NCI-H128 (cell line): ENCODE data around the gene SOX1.

Experiments used
- DNase-seq: peaks from one replicate; lab custom pipeline; 2025; ENCODE audit not compliant: unreplicated experiment; lab: John Stamatoyannopoulos, UW

The SOX1 gene

DNA sequence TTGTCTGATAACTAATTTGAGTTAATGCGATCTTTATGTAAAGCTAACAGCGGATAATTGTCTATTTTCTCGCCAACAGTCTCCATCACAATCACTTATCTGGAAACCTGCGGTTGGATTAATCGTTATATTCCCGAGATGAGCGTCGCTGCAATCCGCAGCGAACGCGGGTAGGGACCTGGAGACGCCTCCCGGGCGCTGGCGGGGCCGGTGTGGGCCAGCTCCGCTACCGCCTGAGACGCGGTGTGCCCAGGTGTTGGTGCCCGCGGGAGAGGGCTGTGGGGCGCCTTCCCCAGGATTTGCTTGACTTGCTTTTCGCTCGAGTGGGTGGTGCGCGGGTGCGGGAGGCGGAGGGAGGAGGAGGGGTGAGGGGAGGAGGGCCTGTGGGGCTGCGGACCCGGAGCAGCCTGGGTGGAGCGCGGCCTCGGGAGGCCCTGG lies 38.3 kb downstream of the SOX1 start:
- no peak for DNase-seq

DNA sequence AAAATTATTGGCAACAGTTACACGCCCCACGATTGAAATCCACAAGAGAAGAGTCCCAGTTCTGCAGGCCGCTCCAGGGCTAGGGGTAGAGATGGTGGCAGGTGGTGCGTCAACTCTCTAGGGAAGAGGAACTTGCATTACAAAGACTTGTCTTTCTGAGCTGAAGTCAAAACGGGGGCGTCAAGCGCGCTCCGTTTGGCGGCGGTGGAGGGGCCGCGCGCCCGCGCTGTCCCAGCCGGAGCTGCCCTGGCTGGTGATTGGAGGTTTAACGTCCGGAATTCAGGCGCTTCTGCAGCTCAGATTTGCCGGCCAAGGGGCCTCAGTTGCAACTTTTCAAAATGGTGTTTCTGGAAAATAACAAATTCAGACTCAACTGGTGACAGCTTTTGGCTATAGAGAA lies 38.9 kb downstream of the SOX1 start:
- DNase-seq, result no peak

DNA sequence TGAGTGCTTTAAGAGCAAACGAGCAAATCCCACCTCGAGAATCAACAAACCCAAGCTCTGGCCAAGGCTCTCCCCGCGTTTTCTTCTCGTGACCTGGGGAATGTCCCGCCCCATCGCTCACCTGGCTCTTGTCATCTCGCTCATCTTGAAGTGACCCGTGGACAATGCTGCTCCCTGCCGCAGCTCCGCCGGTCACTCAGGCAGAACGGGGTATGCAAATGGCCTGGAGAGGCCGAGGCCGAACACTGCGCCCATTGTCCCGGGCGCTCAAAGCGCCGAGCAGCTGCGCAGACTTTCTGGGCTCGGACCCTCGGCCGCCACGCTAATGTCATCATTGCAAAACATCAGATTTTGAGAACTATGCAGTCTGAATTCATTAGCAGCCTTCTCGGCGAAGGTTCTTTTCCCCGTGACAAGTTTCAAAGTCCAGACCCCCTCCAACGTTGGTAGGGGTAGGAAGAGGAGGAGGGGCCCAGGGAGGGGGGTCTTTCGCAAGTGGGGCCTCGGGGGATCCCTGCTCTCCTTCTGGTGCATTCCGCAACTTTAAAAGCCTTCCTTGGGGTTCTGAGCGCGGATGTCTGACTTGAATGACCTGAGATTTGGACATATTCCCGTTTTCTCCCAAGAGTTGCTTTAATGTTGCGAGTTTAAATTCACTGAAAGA lies 39.7 kb downstream of the SOX1 start:
- DNase-seq, result no peak

DNA sequence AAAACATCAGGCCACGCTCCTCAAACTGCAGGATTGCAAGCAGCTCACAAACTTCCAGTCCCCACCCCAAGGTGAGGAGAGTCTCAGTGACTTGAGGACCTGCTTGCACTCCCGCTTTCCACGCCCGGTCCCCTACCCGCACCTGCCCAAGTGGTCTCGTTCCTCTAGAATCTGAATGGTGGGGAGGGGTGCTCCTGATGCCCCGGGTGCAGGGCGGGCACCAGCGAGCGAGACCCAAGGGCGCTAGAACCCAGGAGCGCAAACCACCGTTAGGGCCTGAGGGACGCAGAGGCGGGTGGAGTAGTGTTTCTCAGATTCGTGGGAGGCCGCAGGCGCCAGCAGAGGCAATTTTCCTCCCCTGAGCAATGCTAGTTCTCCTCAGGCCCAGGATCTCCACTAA lies 40.3 kb downstream of the SOX1 start:
- DNase-seq, result no peak

DNA sequence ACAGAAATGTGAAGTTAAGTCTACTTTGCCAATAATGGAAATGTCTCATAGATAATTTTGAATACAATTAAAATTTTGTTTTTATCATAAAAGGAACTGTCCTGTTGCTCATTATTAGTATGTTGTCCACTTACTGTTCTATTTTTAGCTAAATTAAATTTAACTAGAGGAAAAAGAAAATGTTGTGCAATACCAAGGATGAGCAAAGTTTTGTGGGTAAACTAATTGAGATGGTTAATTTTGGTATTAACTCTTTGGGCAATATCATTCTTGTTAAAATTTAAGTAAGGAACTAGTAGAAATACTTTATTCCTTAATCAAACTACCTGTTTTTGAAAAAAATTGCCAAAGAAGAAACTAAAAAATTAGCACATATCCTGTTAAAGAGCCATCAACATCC lies 43.5 kb downstream of the SOX1 start:
- DNase-seq, result no peak

DNA sequence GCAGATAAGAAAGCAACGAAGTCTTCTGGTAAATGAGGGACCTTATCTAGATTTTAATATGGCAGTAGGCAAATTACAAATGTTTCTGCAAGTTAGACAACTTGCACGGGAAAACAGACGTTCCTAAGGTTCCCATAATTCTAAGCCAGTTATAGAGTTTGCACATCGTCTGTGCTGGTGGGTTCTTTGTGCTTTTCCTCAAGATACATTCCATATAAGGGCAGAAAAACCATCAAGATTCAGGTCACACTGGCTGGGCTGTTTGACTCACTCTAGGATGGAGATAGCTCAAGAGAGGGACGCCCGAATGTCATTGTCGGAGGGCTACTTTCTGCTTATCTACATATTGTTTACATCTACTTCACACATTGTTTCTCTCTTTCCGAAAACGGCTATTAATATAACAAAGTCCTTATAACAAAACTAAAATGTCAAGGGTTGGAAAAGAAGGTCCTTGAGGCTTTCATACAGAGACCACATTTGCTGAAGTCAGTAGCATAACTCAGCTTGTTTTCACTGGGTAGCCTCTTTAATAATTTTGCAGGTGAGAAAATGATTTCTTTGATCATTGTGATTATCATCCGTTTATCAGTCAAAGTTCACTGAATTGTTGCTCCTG lies 44.4 kb downstream of the SOX1 start:
- DNase-seq, result no peak

DNA sequence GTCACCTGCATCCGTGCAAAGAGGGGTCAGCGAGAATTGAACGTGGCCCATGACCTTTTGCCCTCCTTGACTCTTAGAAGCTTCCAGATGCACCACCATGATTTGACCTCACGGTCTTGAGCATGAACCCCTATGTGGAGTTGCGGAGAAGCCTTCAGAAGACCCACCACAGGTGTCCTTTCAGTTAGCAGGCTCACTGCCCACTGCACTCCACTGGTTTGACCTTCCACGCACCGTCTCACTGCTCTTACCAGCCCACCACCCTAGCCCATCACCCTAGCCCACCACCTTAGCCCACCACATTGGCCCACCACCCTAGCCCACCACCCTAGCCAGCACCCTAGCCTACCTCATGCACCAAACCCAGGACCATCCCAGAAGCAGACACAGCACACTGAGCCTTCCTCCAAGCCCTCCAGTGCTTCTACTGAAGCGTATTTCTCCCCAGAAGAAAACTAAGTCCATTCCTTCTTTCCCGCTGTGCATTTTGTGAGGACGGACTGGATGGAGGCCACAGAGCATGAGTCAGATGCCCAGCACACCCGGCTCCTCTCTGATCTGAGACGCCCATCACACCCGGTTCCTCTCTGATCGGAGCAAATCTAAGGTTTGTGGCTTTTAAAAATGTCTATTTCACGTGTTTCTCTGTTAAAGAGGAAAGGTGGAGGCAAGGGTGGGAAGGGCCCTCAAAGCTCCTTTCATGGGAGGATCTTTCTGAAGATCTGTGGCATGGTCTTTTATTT lies 45.8 kb downstream of the SOX1 start:
- DNase-seq, result no peak

DNA sequence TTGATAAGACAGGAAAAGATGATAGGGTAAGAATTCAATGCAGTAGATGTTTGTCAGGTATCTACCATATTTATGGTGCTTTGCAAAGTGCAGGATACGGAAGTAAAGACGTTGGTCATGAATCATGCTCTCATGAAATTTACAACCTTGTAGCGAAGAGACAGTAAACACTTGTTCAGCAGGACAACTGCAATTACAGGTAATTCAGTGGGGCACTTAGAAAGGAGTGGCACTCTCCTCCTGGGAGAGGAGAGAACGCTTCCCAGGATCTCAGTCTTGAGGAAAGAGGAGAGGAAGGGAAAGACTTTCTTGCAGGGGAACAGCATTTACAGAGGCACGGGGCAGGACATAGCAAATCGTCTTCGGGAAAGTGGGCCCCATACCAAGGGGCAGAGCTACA lies 46.4 kb downstream of the SOX1 start:
- no peak for DNase-seq

DNA sequence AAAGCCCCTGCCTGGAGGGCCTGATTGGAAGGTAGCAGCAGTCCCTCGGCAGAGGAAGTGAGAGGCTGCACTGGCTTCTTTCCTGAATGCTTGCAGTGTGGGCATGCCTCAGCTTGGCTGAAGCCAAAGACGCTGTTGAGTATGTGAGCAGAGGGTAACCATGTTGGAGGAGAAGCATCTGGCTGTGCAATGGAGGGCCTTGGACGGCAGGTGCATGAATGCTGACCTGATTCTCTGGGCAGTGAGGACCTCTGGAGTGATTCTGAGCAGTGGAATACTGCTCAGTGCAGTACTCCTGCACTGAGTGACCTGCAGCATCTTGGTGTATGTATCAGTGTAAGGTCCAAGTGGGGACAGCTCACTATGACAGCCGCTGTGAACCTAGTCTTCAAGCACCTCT lies 46.9 kb downstream of the SOX1 start:
- no peak for DNase-seq

DNA sequence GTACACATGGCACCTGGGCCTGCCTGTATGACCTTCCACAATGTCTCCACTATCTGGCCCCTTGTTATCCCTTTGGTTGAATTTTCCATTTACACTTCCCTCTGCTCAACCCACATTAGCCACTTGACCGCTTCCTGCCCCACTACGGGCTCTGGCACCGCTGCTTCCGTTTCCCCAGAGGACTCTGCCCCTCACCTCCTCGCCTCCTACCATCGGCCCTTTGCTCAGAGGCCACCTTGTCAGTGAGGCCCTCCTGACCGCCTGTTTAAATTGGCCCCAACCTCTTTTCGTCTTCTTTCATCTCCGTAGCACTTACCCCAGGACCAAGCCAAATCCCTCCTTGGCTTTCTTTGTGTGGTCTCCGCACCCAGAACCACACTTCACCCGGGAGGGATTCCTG lies 47.4 kb downstream of the SOX1 start:
- DNase-seq, result no peak

DNA sequence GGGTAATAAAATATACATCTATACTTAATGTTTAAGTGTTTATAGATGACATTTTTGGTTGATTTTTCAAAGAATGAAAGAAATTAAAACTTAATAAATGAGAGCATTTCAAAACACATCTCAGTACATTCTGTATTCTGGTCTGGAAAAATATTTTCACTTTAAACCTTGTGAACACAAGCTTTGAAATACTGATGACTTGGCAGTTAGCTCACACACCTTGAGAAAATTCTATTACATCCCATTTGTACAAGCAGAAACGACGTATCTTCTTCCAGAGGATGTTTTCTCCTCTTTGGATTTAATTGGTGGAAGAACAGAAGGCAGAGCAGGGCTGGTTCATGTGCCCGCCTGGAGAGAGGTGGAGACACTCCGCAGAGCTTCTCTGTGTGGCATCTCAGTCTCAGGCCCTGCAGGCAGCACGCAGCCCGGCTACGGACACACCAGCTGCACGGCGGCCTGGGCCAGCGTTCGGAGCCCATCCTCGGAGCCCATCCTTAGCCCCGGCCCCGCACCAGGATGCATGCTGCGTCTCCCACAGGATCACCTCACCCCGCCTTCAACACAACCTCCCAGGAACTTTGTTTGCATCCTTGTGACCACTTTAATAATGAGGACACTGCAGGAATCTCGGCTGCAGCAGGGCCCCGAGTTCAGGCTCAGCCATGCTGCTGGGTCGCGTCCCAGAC lies 48.6 kb downstream of the SOX1 start:
- DNase-seq, result no peak

DNA sequence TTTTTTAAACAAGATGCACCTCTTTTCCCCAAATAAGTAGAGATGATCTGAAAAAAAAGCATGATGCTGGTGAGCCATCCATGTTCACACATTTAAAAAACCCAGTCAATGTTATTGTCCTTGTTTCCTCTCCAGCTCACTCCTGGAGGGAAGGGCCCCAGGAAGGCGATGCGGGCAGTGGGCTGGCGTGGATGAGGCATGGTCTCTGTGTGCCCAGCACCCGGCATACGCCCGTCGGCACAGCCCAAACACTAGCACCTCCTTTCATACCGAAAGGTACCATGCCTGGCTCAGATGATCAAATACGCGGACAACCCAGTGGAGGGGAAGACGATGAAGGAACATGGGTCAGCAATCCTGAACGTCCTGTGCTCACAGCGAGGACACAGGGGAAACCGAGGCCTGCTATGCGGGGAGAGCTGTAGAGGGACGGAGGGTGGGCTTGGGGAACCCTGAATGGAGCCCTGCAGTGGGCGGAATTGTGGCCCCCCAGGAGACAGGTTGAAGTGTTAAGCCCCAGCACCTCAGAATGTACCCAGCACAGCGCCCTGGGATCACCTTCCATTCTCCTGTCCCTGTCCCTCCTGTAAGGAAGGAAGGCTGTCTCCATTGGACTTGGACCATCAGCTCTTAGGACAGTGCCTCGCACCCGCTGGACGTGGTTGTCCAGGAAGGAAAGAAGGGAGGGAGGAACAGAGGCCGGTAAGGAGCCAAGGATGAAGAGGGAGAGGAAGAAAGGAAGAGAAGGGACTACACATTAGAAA lies 49.4 kb downstream of the SOX1 start:
- DNase-seq, result no peak

DNA sequence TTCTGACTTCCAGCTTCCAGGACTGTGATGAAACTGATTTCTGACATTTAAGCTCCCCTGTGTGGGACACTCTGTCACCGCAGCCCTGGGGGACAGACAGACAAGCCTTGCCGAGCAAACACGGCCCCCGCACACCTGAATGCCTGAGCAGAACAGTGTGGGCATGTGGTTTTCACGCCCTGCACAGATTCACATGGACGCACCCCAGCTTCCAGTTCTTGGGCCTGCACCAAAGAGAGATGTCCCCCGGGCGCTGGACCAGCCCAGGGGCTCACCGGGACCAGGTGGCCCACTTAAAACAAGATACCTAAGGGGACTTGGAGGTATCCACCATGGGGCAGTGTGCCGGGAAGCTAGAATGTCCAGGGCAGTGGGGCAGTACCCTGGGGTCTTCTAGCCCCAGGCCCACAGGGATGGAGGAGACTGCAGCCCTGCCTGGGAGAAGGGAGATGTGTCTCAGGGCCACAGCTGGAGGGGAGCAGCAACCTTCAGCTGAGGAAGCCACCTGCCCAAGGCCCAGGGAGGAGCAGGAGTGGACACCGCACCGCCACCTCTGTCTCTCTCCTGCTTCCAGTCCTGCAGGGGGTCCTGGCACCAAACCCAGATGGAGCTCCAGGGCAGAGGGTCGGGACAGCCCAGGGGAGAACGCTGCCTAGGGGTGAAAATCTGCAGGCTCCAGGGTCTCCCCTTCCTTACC lies 50.5 kb downstream of the SOX1 start:
- no peak for DNase-seq

DNA sequence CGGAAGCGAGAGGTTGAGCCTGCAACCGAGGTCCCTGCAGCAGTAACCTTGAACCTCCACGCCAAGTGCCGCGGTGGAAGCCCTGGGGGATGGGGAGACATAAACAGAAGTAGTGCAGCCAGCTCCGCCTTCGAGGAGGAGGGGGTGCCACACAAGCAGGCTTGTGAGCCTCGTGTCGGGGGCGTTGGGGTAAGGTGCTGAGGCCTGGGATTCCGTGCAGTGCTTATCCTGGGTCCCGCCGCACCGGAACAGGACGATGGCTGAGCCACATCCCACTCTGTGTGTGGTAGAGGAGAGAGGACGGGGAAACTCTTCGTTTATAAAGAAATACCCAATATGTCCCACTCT lies 51.0 kb downstream of the SOX1 start:
- no peak for DNase-seq

DNA sequence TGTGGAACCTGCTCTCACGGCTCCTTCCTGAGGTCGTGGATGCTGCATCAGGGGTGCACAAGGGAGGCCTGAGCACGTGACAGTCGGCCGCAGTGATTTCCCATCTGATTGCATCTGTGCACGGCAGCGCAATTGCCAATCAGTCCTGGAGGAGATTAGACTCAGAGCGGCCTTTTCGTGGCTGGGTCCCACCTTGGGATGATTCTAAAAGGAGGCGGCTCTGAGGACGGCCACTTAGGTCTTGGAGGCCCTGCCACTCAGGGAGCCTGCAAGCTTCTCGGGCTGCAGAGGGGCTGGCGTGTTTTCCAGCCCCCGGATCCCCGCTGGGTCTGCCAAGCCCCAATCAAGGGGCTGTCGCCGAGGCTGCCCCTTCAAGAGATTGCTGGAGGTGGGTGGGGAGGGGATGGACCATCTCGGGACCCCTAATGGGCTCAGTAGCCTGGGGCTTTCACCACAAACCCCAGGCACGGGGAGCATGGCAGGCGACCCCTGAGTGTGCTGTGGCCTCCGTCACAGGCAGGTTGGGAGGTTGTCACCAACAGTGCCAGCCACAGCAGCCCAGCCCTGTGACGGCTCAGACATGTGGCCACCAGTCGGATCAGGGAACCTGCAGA lies 51.6 kb downstream of the SOX1 start:
- DNase-seq, result no peak

DNA sequence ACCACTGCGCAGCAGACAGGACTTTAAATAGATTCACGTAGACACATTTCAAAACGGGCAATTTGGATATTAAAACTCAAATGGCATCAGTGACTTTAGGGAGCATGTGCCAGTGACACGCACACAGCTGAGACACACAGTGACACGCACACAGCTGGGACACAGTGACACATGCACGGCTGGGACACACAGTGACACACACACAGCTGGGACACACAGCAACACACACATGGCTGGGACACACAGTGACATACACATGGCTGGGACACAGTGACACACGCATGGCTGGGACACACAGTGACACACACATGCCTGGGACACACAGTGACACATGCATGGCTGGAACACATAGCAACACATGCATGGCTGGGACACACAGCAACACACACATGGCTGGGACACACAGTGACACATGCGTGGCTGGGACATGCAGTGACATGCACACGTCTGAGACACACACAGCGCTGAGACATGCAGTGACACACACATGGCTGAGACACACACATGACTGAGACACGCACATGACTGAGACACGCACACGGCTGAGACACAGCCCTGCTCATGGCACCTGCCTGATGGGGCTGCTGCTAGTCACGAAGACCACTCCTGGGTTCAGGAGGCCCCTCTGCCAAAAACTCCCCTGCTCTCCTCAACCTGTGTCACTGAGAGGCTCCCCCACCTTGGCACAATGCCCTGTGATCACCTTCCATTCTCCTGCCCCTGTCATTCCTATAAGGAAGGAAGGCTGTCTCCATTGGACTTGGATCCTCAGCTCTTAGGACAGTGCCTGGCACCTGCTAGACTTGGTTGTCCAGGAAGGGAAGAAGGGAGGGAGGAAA lies 52.5 kb downstream of the SOX1 start:
- DNase-seq, result no peak

DNA sequence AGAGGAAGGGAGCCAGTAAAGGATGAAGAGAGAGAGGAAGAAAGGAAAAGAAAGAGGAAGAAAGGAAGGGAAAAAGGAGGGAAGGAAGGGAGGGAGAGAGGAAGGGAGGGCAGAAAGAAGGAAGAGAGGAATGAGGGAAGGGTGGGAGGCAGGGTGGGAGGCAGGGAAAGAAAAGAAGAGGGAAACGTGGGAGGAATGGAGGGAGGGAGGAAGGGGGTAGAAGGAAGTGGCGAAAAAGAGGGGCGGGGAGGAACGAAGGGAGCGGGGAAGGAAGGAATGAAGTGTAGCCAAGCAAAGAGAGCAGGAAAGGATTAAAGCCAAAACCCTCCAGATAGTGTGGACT lies 53.1 kb downstream of the SOX1 start:
- no peak for DNase-seq
